Measurements from ENCODE around the gene BAG5.
A peak's percentile ranks its signal among the peaks of the same experiment; 100 is the strongest.

Gene BAG5

GRCh38 chr14:103563844-103564505 is 1.5 kb upstream of the BAG5 start:
- DNase-seq (ENCODE audit: low read depth): no peak
- H3K4me3 ChIP-seq (replicated peaks; ENCODE audit: low read depth, low read length): peak overlapping the region; percentile 91
- TF ChIP-seq CTCF (IDR thresholded peaks at IDR 0.05; ENCODE audit: low read length, missing control alignments): no peak

- peak overlapping the region; percentile 91 for H3K4me3 ChIP-seq (replicated peaks; ENCODE audit: low read depth, low read length)
- DNase-seq (ENCODE audit: low read depth): no peak
- no peak for TF ChIP-seq CTCF (IDR thresholded peaks at IDR 0.05; ENCODE audit: low read length, missing control alignments)
These were observed 766 bp upstream of the BAG5 start for GRCh38 chr14:103563226-103563620.

- DNase-seq (ENCODE audit: low read depth): peak; percentile 56
- no peak for TF ChIP-seq CTCF (IDR thresholded peaks at IDR 0.05; ENCODE audit: low read length, missing control alignments)
- peak overlapping the region; percentile 91 for H3K4me3 ChIP-seq (replicated peaks; ENCODE audit: low read depth, low read length)
These were observed 353 bp downstream of the BAG5 start for GRCh38 chr14:103562179-103562428.

- peak overlapping the region; percentile 91 for H3K4me3 ChIP-seq (replicated peaks; ENCODE audit: low read depth, low read length)
- no peak for TF ChIP-seq CTCF (IDR thresholded peaks at IDR 0.05; ENCODE audit: low read length, missing control alignments)
- DNase-seq (ENCODE audit: low read depth): peak; percentile 73
These were observed 877 bp downstream of the BAG5 start for GRCh38 chr14:103561381-103562178.

- peak overlapping the region; percentile 91 for H3K4me3 ChIP-seq (replicated peaks; ENCODE audit: low read depth, low read length)
- no peak for TF ChIP-seq CTCF (IDR thresholded peaks at IDR 0.05; ENCODE audit: low read length, missing control alignments)
These were observed 1.8 kb downstream of the BAG5 start for GRCh38 chr14:103560691-103561090.

GRCh38 chr14:103559766-103560165 is 2.7 kb downstream of the BAG5 start:
- TF ChIP-seq CTCF (IDR thresholded peaks at IDR 0.05; ENCODE audit: low read length, missing control alignments): no peak
- no peak overlapping the region for H3K4me3 ChIP-seq (replicated peaks; ENCODE audit: low read depth, low read length)
- no peak for DNase-seq (ENCODE audit: low read depth)

More at GRCh38 chr14:103560691-103561090, 1.8 kb downstream of the BAG5 start:
- no peak for DNase-seq (ENCODE audit: low read depth)
